CD14-positive monocyte (primary cell): ENCODE measurements around the gene GCG. TPM values are rescaled to one million over a fixed set of nuclear protein-coding genes. Genes with fewer than 3 reads are reported as not detected.

ENCODE experiments used
- DNase-seq, 3 donors: peaks; one replicate each; pipeline ENCODE4 v3.0.0-alpha.2; 2011 to 2022
- H2AFZ ChIP-seq: 2 replicates; pipeline ENCODE4 v1.6.0; 2012; ENCODE audit warnings: mild to moderate bottlenecking, low read depth, low read length, inconsistent platforms; ENCODE audit not compliant: insufficient read depth, poor library complexity, severe bottlenecking
- H3K27ac ChIP-seq, 2 donors: 1 replicate in 1 of 2; 2 replicates in 1 of 2; pipeline ENCODE4 v1.5.1; 2012 to 2013; ENCODE audit warnings: low read length in 2 of 2, control low read depth in 1 of 2, inconsistent platforms in 1 of 2, low read depth in 1 of 2, mild to moderate bottlenecking in 1 of 2
- H3K27me3 ChIP-seq, 2 donors: one replicate each; pipeline versions ENCODE4 v1.6.0 to v1.6.1; 2011 to 2013; ENCODE audit warnings: low read length in 2 of 2; ENCODE audit not compliant: control insufficient read depth in 2 of 2, insufficient read depth in 2 of 2
- H3K36me3 ChIP-seq, 2 donors: replicated peaks in 1 of 2; 1 replicate in 1 of 2; 2 replicates in 1 of 2; pipeline versions ENCODE4 v1.5.1 to v1.6.1; 2012 to 2013; ENCODE audit warnings: low read length in 2 of 2, control low read depth in 1 of 2, inconsistent platforms in 1 of 2, mild to moderate bottlenecking in 1 of 2; ENCODE audit not compliant: insufficient read depth in 2 of 2, control insufficient read depth in 1 of 2
- H3K4me1 ChIP-seq, 2 donors: 1 replicate in 1 of 2; 2 replicates in 1 of 2; pipeline versions ENCODE4 v1.5.1 to v1.6.1; 2012 to 2013; ENCODE audit warnings: low read length in 2 of 2, control low read depth in 1 of 2, inconsistent platforms in 1 of 2, mild to moderate bottlenecking in 1 of 2, moderate library complexity in 1 of 2; ENCODE audit not compliant: insufficient read depth in 2 of 2, control insufficient read depth in 1 of 2
- H3K4me2 ChIP-seq: replicated peaks from 2 replicates; pipeline ENCODE3; 2012; ENCODE audit warnings: low read length, moderate library complexity, mild to moderate bottlenecking; ENCODE audit not compliant: poor library complexity, severe bottlenecking; ENCODE audit errors: extremely low read depth
- H3K4me3 ChIP-seq, 3 experiments: fragments of 200-600 bp in 1 of 3; sonication (generic) in 1 of 3; replicated peaks in 1 of 3; 1 replicate in 2 of 3; 2 replicates in 1 of 3; pipeline ENCODE4 v1.5.1; 2011 to 2013; ENCODE audit warnings: low read length in 3 of 3, mild to moderate bottlenecking in 3 of 3, control low read depth in 2 of 3, low read depth in 2 of 3, inconsistent platforms in 1 of 3, moderate library complexity in 1 of 3
- H3K79me2 ChIP-seq: 2 replicates; pipeline ENCODE4 v1.6.0; 2012; ENCODE audit warnings: mild to moderate bottlenecking, control low read depth, inconsistent platforms, low read length, moderate library complexity; ENCODE audit not compliant: insufficient read depth
- H3K9ac ChIP-seq: 2 replicates; pipeline ENCODE4 v1.6.0; 2017; ENCODE audit warnings: low read length, mild to moderate bottlenecking; ENCODE audit not compliant: insufficient read depth, poor library complexity, severe bottlenecking
- H3K9me3 ChIP-seq, 2 donors: replicated peaks in 1 of 2; 1 replicate in 1 of 2; 2 replicates in 1 of 2; pipeline versions ENCODE4 v1.5.1 to v1.6.1; 2012 to 2013; ENCODE audit warnings: low read length in 2 of 2, control low read depth in 1 of 2; ENCODE audit not compliant: control insufficient read depth in 1 of 2, insufficient read depth in 1 of 2
- H4K20me1 ChIP-seq: 2 replicates; pipeline ENCODE4 v1.6.0; 2012; ENCODE audit warnings: mild to moderate bottlenecking, low read length, control low read depth, moderate library complexity; ENCODE audit not compliant: insufficient read depth
- H3K27ac Mint-ChIP-seq, 7 donors: one replicate each; pipeline ENCODE4 v1.8.0; 2020; ENCODE audit warnings: mild to moderate bottlenecking in 7 of 7, mixed read lengths in 7 of 7, moderate library complexity in 6 of 7, inconsistent platforms in 2 of 7
- H3K27me3 Mint-ChIP-seq, 3 donors: one replicate each; pipeline ENCODE4 v1.8.0; 2021 to 2022; ENCODE audit warnings: low read depth in 3 of 3, mild to moderate bottlenecking in 3 of 3, mixed read lengths in 3 of 3, moderate library complexity in 3 of 3, inconsistent platforms in 1 of 3
- H3K36me3 Mint-ChIP-seq, 2 donors: one replicate each; pipeline ENCODE4 v1.8.0; 2020; ENCODE audit warnings: mixed read lengths in 2 of 2, inconsistent platforms in 1 of 2, mild to moderate bottlenecking in 1 of 2
- H3K4me1 Mint-ChIP-seq: one replicate; pipeline ENCODE4 v1.8.0; 2020; ENCODE audit warnings: mild to moderate bottlenecking, mixed read lengths
- H3K4me3 Mint-ChIP-seq, 2 donors: one replicate each; pipeline ENCODE4 v1.8.0; 2020; ENCODE audit warnings: mild to moderate bottlenecking in 2 of 2, mixed read lengths in 2 of 2, moderate library complexity in 1 of 2
- H3K9me3 Mint-ChIP-seq, 7 donors: one replicate each; pipeline ENCODE4 v1.8.0; 2020 to 2022; ENCODE audit warnings: mixed read lengths in 7 of 7, mild to moderate bottlenecking in 6 of 7, moderate library complexity in 6 of 7, inconsistent platforms in 2 of 7
- WGBS: methylation state at CpG from one replicate; pipeline ENCODE4 v1.1.5; 2013; ENCODE audit warnings: missing lambda C conversion rate; ENCODE audit not compliant: insufficient coverage; 5-methylcytosine and 5-hydroxymethylcytosine counted together
- intact Hi-C, 2 donors: fragments of 100-400 bp; cut with micrococcal nuclease; formaldehyde crosslinking; loops; one replicate each; pipeline versions ENCODE4 v1.15.0 to v1.15.1; 2023
- polyA plus RNA-seq, 3 donors: library from polyadenylated mRNA; depleted of rRNA in 1 of 3; unstranded in 2 of 3; stranded (reverse) in 1 of 3; fragments of 300-500 nt in 2 of 3; fragments of >200 nt in 1 of 3; fragmentation: Illumina TruSeq in 2 of 3; gene quantifications; 1 replicate in 2 of 3; 2 replicates in 1 of 3; pipeline ENCODE4 v1.2.3, GENCODE V29; 2012 to 2021
- TF ChIP-seq, protein P1 (sequence below): fragments of 200-600 bp; IDR thresholded peaks from one replicate; pipeline ENCODE4 v1.8.0; 2022; ENCODE audit warnings: antibody characterized with exemption, mild to moderate bottlenecking

The GCG gene
- polyA plus RNA-seq, 3 donors, result not detected

DNA sequence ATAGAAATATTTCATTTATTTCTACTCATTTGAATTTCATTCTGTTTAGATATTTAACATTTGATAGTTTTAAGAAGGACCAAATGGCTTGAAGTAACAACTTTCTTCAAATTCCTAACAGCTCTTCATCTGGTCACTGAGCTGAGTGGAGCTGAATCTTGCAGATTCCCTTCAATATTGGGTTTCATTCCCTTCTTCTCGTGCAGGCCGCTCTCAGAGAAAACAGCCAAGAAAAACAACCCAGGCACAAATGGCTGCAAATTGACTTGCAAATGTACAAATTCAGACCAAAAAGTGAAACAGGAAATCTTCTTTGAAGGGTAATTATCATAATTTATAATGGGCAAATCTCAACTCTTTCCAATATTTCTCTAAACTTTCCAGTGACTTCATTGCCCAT, 30.3 kb upstream of the GCG start:
- no peaks in the 10 kb centered on the region for H3K27me3 ChIP-seq
- H3K4me1 ChIP-seq, result no peaks in the 10 kb centered on the region
- no peak overlapping the region for H3K4me3 ChIP-seq
- intact Hi-C loops, result no loop called here
- H3K9me3 ChIP-seq, result no peaks in the 10 kb centered on the region
- DNase-seq, result no peak
- Mint-ChIP-seq H3K27ac (no peak overlapping the region), H3K4me3 (no peak overlapping the region), H3K4me1 (peaks cover 3% of the 10 kb centered on the region), H3K9me3 (no peaks in the 10 kb centered on the region), H3K27me3 (no peaks in the 10 kb centered on the region), H3K36me3 (no peaks in the 10 kb centered on the region)
- no peaks in the 10 kb centered on the region for H4K20me1 ChIP-seq
- no CpG with 5 or more reads among the region's 2 CpGs for WGBS
- no peak overlapping the region for H3K27ac ChIP-seq
- TF ChIP-seq, protein P1, sequence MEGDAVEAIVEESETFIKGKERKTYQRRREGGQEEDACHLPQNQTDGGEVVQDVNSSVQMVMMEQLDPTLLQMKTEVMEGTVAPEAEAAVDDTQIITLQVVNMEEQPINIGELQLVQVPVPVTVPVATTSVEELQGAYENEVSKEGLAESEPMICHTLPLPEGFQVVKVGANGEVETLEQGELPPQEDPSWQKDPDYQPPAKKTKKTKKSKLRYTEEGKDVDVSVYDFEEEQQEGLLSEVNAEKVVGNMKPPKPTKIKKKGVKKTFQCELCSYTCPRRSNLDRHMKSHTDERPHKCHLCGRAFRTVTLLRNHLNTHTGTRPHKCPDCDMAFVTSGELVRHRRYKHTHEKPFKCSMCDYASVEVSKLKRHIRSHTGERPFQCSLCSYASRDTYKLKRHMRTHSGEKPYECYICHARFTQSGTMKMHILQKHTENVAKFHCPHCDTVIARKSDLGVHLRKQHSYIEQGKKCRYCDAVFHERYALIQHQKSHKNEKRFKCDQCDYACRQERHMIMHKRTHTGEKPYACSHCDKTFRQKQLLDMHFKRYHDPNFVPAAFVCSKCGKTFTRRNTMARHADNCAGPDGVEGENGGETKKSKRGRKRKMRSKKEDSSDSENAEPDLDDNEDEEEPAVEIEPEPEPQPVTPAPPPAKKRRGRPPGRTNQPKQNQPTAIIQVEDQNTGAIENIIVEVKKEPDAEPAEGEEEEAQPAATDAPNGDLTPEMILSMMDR, result no peak
- no peak overlapping the region for H2AFZ ChIP-seq
- no peaks in the 10 kb centered on the region for H3K79me2 ChIP-seq
- no peak overlapping the region for H3K4me2 ChIP-seq
- H3K36me3 ChIP-seq, result no peaks in the 10 kb centered on the region
- H3K9ac ChIP-seq, result no peak overlapping the region

DNA sequence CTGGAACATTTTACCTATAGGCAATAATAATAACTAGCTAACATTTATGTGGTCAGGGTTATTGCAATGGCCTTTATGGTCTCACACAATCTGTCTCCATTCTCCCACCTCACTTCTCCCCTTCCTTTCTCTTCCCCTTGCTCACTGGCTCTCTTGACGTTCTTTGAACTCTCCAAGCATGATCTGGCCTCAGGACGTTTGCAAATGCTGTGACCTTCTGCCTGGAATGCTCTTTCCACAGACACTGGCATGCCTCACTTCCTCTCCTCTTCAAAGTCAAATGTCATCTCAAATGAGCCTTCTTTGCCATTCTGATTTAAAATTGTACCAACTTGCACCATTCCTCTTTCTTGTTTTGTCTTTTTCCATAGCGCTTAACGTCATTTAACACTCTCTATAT, 25.3 kb upstream of the GCG start:
- H3K9me3 Mint-ChIP-seq, result no peaks in the 10 kb centered on the region
- H3K36me3 ChIP-seq, result no peaks in the 10 kb centered on the region

More for the DNA sequence above, 25.3 kb upstream of the GCG start:
- Histone ChIP-seq H3K4me1 (no peaks in the 10 kb centered on the region), H3K9ac (no peak overlapping the region), H4K20me1 (no peaks in the 10 kb centered on the region), H3K9me3 (no peaks in the 10 kb centered on the region), H3K79me2 (no peaks in the 10 kb centered on the region), H3K4me2 (no peak overlapping the region), H2AFZ (no peak overlapping the region), H3K27ac (no peak overlapping the region), H3K27me3 (no peaks in the 10 kb centered on the region), H3K4me3 (no peak overlapping the region)
- H3K27me3 Mint-ChIP-seq, result no peaks in the 10 kb centered on the region
- 93% methylated on average over 2 of the region's 4 CpGs for WGBS
- intact Hi-C loops, result no loop called here
- H3K4me1 Mint-ChIP-seq, result no peaks in the 10 kb centered on the region
- TF ChIP-seq, protein P1, result no peak
- no peak overlapping the region for H3K27ac Mint-ChIP-seq
- H3K36me3 Mint-ChIP-seq, result no peaks in the 10 kb centered on the region
- no peak overlapping the region for H3K4me3 Mint-ChIP-seq
- DNase-seq, result no peak
